GM19238 (cell line): Measurements from ENCODE around the gene LRRC37A2.
"Not testable (repeated sequence)": the region's sequence is repeated elsewhere in the genome, so short reads cannot be mapped to it uniquely, and the experiment has no call there.

Experiments used
- DNase-seq: peaks from one replicate; pipeline ENCODE4 v3.0.0; 2011; ENCODE audit warnings: low spot score; ENCODE audit not compliant: insufficient read length

The LRRC37A2 gene

GRCh38 chr17:46512168-46512567, at the start of gene LRRC37A2:
Gene LRRC37A2 (plus strand): TSS chr17:46512468. CDS start chr17:46512713, 245 bp downstream.
- DNase-seq = not testable (repeated sequence)

- DNase-seq = not testable (repeated sequence)
Observed at GRCh38 chr17:46467618-46468017, 44.6 kb upstream of the LRRC37A2 start.

GRCh38 chr17:46474489-46474888, 37.8 kb upstream of the LRRC37A2 start:
- DNase-seq = not testable (repeated sequence)

GRCh38 chr17:46475583-46475982, 36.7 kb upstream of the LRRC37A2 start:
- DNase-seq = not testable (repeated sequence)

GRCh38 chr17:46478823-46479222, 33.4 kb upstream of the LRRC37A2 start:
- DNase-seq = not testable (repeated sequence)

- DNase-seq = not testable (repeated sequence)
Observed at GRCh38 chr17:46481310-46481709, 31.0 kb upstream of the LRRC37A2 start.

- DNase-seq = not testable (repeated sequence)
Observed at GRCh38 chr17:46492021-46492420, 20.2 kb upstream of the LRRC37A2 start.

- DNase-seq = not testable (repeated sequence)
Observed at GRCh38 chr17:46499437-46500139, 12.7 kb upstream of the LRRC37A2 start.

GRCh38 chr17:46505896-46506295, 6.4 kb upstream of the LRRC37A2 start:
- DNase-seq = not testable (repeated sequence)

GRCh38 chr17:46534716-46535115, 22.4 kb downstream of the LRRC37A2 start:
- DNase-seq = not testable (repeated sequence)

GRCh38 chr17:46548607-46549006, 36.3 kb downstream of the LRRC37A2 start:
- DNase-seq = not testable (repeated sequence)

GRCh38 chr17:46559155-46559554, 46.9 kb downstream of the LRRC37A2 start:
- not testable (repeated sequence) for DNase-seq

- not testable (repeated sequence) for DNase-seq
Observed at GRCh38 chr17:46560048-46560447, 47.8 kb downstream of the LRRC37A2 start.

GRCh38 chr17:46566284-46566683, 54.0 kb downstream of the LRRC37A2 start:
- not testable (repeated sequence) for DNase-seq

- not testable (repeated sequence) for DNase-seq
Observed at GRCh38 chr17:46566980-46567379, 54.7 kb downstream of the LRRC37A2 start.

GRCh38 chr17:46571796-46572195, 59.5 kb downstream of the LRRC37A2 start:
- not testable (repeated sequence) for DNase-seq

GRCh38 chr17:46579083-46580075, 67.1 kb downstream of the LRRC37A2 start, which contains the start of gene ARL17A:
Gene ARL17A (minus strand): TSS chr17:46579691. CDS start chr17:46576322, 3,369 bp downstream.
- not testable (repeated sequence) for DNase-seq

GRCh38 chr17:46580082-46580481, 67.8 kb downstream of the LRRC37A2 start:
- not testable (repeated sequence) for DNase-seq

GRCh38 chr17:46585444-46585843, 73.2 kb downstream of the LRRC37A2 start:
- not testable (repeated sequence) for DNase-seq

- DNase-seq = not testable (repeated sequence)
Observed at GRCh38 chr17:46590157-46591146, 78.2 kb downstream of the LRRC37A2 start, which contains the start of gene NSF. Gene NSF (plus strand): TSS chr17:46590669. CDS start chr17:46590776, 107 bp downstream.
